HG02870 (cell line): Measurements from ENCODE around the gene CMBL.
"Not testable (repeated sequence)": the region's sequence is repeated elsewhere in the genome, so short reads cannot be mapped to it uniquely, and the experiment has no call there.

Source experiments
- ATAC-seq: cut with Tn5 transposase; IDR thresholded peaks from one replicate; pipeline ENCODE4 v1.9.1; 2021; ENCODE audit warnings: mild to moderate bottlenecking, moderate library complexity; ENCODE audit not compliant: unreplicated experiment

The CMBL gene

DNA sequence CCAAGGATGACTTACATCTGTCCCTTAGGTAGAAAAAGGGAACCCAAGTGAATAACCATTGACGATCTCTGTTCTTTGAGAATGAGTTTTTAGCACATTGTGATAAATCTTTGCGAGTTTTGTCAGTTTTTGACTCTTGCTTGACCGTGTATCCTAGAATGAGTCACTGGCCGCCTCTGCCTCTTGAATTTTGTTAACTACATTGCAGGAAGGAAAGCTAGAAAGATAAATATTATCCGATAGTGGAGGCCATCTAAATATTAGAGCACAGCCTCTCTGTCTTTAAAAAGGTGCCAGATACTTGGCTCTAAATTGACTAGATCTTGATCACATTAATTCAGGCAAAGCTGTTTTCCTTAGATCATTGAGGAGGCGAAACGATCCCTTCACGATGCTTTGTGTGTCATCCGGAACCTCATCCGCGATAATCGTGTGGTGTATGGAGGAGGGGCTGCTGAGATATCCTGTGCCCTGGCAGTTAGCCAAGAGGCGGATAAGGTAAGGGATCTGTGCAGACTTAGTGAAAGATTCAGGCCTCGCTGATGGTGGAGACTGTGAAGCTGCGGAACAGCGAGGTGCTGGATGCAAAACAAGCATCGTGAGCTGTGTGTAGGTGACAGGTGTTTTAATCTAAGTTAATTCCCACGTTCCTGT is 45.5 kb downstream of the CMBL start:
- ATAC-seq: no peak

DNA sequence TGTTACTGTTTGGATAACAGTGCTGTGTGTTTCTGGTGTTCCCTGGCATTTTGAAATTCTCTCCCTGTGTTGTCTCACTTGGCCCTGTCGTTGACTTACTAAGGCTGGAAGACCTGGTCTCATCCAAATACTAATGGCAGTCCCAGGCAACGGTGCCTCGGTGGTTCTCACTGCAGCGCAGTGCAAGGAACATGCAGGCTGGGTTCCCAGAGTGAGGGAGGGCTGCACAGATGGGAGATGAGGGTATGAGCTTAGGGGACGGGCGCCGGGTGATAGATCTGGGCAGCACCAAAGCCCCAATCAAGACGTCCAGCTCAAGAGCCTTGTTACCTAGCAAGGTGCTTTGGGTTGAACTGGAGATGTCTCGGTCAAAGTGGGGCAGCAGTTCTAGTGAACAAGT is 46.6 kb downstream of the CMBL start:
- no peak for ATAC-seq

DNA sequence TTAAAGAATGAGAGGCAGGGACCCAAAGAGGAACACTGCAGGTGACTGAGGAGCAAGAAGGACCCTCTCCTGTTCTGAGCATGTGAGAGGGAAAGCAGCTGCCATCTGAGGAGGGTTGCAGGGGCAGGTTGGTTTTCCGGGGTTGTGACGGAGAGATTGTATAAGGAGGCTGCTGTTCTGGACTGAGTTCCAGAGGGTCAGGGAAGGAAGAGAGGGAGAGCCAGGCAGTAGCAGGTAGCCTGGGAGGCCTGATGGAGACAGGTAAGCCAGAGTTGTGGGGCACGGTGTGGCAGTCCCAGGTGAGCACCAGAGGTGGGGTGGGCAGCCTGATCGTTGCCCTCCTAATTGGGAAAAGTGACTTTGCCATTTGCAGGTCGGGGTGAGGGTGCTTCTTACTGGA is 47.8 kb downstream of the CMBL start:
- ATAC-seq: no peak

DNA sequence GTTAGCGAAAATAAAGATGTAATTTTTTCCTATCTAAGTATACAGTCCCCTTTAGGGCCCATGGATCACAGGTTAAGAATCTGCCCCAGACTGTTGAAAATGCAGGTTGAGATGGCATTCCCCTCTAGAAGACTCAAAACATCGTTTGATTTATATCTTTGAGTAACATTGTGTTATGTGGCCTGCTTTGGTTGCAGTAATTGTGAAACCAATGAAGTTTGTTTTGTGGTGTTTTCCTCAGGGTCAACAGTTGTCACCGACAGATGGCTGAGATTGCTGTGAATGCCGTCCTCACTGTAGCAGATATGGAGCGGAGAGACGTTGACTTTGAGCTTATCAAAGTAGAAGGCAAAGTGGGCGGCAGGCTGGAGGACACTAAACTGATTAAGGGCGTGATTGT is 49.8 kb downstream of the CMBL start:
- no peak for ATAC-seq

DNA sequence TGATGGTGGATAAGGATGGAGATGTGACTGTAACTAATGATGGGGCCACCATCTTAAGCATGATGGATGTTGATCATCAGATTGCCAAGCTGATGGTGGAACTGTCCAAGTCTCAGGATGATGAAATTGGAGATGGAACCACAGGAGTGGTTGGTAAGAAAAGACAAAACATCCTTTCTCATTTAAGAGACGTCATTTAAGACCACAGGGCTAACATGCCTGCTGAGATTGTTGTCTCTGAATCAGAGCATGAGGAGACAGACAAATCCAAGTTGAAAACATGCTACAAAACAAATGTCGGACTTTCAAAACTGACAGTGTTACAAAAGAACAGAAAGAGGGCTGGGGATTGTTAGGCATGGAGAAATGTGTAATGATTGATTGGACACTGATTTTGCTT is 53.0 kb downstream of the CMBL start:
- no peak for ATAC-seq

DNA sequence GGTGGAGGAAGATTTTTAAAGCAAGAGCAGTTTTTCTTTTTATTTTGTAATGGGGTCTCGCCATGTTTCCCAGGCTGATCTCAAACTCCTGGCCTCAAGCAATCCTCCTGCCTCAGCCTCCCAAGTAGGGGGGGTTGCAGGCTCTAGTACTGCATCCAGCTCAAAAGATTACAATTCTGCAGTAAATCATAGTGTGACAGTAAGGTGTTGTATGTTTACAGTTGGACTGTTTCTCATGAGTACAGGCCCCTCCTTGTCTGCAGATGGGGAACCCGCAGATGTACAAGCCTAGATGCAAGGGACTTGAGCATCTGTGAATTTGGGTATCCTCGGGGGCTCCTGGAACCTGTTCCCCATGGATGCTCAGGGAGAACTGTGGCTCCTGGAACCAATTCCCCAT is 54.3 kb downstream of the CMBL start:
- no peak for ATAC-seq

DNA sequence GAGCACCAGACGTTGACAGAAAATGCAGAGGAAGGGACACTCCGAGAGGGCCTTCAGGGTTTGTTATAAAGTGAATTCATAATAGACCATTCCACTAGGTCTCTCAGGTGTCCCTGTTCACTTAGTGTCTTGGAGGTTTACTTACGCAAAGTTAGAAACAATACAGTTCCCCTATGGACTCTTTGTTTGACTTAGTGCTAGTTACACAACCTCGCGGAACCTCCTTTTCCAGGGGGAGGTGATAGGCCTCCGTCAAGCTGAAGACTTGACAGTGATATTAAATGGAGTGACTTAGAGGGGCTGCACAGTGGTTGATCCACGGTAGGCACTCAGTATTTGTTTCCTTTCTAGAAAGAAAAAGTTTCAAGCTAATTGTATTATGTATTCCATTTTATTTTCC is 56.3 kb downstream of the CMBL start:
- no peak for ATAC-seq

DNA sequence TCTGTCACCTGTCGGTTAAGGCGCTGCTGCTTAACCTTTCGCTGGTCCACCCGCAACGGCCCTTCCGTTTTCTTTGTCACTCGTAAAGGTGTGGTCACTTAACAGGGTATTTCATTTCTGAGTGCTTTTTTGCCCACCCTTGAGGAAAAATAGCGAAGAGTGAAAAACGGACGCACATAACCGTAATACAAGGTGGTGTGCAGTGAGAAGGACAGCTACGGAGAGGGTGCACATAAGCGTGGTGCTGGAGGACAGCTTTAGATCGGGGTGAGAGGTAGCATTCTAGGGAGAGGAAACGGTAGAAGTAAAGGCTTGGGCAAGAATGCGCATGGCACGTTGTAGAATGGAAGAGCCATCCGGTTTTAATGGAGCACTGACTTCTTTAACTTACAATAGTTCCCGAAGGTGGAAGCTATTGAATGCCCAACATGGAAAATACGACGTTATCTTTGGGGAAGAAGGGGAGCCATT is 56.9 kb downstream of the CMBL start:
- ATAC-seq: peak; percentile 7

DNA sequence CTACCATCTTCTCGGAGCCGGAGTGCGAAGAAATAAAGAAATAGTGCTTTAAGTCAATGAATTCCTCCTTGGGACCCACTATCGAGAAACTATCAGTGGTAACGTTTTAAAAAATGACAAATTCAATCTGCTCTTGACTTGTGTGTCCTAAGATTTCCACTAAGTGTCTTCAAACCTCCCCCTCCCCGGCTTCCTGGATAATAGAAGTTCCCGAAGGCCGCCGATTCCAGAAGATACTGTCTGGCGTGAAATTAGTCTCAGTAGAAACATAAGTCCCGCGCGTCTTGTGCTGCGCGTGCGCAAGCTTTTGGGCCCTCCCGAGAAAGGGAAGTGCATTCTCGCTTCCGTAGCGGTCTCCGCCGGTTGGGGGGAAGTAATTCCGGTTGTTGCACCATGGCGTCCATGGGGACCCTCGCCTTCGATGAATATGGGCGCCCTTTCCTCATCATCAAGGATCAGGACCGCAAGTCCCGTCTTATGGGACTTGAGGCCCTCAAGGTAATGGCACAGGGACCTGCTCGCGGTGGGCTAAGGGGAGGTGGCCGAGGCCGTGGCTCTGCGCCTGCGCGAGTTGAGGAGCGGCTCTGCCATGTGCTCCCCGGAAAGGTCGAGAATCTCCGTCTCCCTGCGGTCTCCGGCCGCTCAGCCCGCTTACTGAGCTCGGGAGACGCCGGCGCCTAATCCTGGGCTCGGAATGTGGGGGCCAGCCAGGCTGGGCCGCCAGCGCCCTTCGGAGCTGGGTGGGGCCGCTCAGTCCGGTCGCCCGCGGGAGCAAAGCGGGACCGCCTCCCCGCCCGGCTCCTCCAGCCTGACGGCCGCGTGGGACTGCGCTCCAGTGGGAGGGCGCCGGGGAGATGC is 57.5 kb downstream of the CMBL start, which contains the start of gene CCT5:
TSS of gene CCT5 (plus strand) at position 333 of the 858 bp plus-strand sequence. CDS start at position 394, 61 bp downstream.
- ATAC-seq: peak; percentile 77

DNA sequence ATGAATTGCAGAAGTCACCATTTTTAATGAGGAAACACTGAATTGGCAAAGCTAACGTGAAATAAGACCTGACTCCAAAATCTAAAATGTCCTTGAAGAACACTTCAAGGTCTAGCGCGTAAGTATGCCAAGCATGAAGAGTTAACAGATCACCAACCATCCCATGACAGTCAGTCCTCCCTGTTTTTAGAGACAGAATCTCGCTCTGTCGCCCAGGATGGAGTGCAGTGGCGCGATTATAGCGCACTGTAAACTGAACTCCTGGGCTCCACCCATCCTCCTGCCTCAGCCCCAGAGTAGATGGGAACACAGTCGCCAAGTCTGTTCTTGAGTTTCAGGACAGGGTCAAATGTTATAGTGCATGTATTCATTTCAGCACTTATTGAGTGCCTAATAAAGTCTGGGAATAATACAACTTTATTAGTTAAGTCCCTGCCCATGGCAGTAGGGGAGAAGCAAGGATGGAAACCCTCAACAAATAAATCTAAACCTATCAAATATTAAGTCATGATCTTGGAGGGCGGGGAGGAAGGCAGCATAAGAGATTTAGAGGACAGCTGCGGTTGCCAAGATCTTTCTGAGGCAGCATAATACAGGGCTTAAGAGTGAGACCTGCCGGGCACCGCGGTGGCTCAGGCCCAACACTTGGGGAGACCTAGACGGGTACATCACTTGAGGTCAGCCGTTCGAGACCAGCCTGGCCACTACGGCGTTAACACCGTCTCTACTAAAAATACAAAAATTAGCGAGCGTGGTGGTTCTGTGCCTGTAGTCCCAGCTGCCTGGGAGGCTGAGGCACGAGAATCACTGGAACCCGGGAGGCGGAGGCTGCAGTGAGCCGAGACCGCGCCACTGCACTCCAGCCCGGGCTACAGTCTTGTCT is 59.1 kb downstream of the CMBL start:
- ATAC-seq: peak; percentile 2

DNA sequence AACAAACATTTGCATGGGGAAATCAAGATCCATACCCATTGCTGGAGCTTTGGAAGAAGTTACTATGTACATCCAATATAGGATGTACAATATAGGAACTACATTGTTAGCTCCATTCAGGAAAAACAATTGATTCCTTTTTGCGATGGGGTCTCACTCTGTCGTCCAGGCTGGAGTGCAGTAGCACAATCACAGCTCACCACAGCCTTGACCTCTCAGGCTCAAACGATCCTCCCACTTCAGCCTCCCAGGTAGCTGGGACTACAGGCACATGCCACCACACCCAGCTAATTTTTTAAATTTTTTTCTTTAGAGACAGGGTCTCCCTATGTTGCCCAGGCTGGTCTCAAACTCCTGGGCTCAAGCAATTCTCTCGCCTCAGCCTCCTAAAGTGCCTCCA is 60.5 kb downstream of the CMBL start:
- ATAC-seq: not testable (repeated sequence)

DNA sequence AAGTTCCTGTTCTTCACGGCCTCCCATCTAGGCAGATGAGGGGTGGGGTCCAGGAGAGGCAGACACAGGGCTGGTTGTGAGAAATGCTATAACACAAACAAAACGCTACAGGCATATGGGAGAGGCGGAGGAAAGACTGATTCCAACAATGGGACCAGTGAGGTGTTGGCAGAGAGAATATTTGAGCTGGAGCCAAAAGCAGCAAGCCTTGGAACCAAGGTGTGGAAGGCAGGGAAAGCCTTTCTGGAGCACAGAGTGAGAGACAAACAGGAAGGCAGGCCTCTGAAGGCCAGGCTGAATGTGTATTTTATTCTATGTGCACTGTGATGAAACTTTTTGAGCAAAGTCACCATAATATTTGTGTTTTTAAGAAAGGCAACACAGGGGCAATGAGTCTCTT is 60.9 kb downstream of the CMBL start:
- ATAC-seq: no peak

DNA sequence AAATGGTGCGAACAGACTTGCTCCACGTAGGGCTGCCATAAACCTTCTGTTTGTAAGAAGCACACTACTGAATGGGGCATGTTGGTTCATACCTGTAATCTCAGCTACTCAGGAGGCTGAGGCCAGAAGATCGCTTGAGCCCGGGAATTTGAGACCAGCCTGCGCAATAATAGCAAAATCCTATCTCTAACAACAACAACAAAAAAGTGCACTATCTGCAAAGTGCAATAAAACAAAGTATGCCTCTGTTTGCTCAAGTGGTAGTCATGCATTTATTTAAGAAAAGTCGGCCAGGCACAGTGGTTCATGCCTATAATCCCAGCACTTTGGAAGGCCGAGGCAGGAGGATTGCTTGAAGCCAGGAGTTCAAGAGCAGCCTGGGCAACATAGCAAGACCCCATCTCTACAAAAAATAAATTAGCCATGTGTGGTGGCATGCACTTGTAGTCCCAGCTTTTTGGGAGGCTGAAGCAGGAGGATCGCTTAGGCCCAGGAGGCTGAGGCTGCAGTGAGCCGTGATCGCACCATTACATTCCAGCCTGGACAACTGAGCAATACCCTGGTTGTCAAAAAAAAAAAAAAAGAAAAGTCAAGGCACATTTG is 63.3 kb downstream of the CMBL start:
- no peak for ATAC-seq

DNA sequence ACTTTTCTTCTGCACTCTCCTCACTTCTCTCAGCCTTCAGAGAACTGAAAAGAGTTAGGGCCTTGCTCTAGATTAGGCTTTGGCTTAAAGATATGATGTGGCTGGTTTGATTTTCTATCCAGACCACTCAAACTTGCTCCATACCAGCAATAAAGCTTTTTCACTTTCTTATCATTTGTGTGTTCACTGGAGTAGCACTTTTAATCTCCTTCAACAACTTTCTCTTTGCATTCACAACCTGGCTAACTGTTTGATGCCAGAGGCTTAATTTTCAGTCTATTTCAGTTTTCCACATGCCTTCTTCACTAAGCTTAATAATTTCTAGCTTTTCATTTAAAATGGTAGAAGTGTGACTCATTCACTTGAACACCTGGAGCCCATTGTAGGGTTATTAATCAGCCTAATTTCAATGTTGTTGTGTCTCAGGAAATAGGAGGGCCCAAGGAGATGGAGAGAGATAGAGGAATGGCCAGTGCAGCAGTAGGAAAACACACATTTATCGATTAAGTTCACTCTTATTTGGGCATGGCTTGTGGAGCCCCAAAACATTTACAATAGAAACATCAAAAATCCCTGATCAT is 64.0 kb downstream of the CMBL start:
- ATAC-seq: no peak

DNA sequence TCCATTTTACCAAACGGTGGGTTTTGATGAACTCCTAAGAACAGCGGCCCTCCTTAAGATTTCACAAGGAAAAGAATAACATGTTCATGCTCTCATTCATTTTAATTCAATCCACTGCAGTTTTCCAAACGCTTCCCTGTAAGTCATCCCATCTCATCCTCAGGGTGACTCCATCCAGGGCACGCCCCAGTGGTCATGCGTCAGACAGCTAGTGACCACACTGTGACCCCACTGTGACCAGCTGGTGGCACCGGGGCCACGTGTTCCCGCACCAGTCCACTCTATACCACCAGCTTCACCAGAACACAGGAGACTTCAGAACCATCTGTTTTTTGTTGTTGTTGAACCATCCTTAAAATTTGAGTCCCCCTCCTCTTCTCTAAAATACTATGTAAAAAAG is 72.4 kb downstream of the CMBL start:
- ATAC-seq: no peak

DNA sequence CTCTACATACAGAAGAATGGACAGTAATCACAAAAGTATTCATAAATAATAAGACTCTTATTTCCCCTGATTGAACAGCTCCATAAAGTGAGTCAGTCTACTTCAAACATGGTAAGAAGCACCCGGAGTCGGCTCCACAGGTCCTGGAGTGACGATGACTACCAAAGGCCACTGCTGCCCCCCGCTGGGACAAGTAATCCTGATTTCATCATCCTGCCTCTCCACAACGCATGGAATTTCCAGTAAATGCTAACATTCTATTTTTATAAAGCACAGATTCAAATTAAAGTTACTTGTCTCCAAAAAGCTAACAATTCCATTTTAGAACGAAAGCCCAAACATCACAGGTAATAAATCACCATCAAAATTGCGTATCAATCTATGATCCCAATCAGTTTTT is 74.2 kb downstream of the CMBL start:
- ATAC-seq: no peak

DNA sequence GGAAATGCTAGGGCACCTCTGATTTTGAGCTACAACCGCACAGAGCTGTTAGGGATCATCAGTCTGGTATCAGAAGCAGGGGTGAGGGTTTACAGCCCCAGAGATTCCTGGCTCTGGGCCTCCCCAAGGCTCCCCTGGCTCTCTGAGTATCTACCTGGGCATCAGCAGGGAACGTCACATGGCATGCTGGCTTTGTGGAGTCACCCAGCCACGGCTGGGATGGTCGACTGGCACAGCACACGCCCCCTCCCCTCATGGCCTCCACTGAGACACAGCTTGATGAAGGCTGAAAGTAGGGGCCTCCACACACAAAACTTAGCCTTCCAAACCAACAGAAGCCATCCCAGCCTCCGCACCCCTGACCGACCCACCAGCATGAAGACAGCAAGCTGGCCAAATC is 74.7 kb downstream of the CMBL start:
- no peak for ATAC-seq

DNA sequence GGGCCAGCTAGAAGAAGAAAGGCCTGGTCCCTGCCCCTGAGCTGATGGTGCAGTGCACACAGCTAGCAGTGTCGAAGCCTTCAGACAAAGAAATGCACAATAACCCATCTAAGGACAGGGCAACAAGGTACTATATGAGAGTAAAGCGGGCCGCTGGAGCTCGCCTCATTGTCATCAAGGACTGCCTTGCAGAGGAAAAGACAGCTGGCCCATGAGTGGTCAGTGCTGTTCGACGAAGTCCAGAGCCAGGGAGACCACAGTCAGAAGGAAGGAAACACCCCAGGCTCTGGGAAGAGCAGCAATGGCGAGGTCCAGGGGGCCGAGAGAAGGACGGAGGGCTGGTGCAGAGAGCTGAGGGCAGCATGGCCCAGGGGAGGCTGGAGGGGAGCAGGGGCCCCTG is 75.3 kb downstream of the CMBL start:
- no peak for ATAC-seq

DNA sequence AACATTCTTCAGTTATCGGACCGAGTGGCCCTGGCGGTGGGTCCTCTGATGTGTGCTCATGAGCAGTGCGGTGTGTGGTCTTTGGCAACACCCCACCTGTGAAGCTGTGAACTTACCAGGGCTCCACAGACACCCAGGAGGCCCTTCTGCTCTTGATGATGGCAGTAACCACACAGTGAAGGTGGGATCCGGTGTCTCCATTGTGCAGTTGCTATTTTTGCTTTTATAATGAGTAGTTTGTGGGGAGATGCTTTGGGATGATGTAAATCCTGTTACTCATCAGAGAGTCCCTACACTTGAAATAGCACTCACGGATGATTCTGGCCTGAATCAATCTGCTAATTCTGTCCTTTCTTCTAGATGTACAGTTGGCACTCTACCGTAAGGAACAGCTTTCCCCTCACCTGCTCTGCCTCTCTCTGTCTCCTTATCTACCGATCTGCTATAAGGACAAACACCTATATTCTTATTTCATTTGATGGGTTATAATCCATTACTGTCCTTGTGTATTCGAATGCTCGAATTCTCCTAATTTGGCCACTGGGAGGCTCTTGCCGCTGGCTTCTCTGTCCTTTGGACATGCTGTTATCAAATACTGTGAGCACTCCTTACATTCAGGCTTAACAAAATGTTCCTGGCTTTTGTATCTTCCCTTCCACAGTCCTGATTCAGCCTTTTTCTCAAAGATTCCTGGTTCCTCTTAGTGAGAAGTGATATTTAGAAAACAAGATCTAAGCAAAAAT is 78.2 kb downstream of the CMBL start:
- ATAC-seq: no peak

DNA sequence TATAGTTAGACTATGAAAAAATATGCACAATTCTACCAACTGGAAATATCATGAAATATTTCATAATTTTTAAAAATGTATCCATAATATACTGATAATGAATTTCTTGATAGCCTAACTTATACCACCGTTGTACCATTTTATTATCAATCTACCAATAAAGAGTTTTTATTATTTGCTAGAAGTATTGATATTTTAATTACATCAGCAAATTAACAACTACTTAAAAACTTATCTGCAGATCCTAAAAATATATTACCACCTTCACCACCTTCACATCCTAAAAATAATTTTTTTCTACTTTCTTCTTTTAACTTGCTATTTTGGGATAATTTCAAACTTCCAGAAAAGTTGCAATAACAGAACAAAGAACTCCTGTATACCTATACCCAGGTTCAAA is 79.4 kb downstream of the CMBL start:
- no peak for ATAC-seq
